ENCODE data around the gene PIM3.

Gene PIM3

GRCh38 chr22:49928555-49929210, 31.9 kb upstream of the PIM3 start:
- DNase-seq (ENCODE audit: low read depth): no peak

- DNase-seq (ENCODE audit: low read depth): peak; percentile 41
Observed at GRCh38 chr22:49929211-49929979, 31.2 kb upstream of the PIM3 start.

GRCh38 chr22:49929994-49930575, 30.5 kb upstream of the PIM3 start:
- DNase-seq (ENCODE audit: low read depth): no peak

- peak; percentile 85 for DNase-seq (ENCODE audit: low read depth)
Observed at GRCh38 chr22:49930596-49931412, 29.8 kb upstream of the PIM3 start.

GRCh38 chr22:49933236-49934159, 27.1 kb upstream of the PIM3 start:
- DNase-seq (ENCODE audit: low read depth): no peak

GRCh38 chr22:49934160-49934890, 26.2 kb upstream of the PIM3 start:
- peak; percentile 55 for DNase-seq (ENCODE audit: low read depth)

- peak; percentile 67 for DNase-seq (ENCODE audit: low read depth)
Observed at GRCh38 chr22:49934891-49935557, 25.5 kb upstream of the PIM3 start.

- peak; percentile 33 for DNase-seq (ENCODE audit: low read depth)
Observed at GRCh38 chr22:49935561-49935960, 25.0 kb upstream of the PIM3 start.

- peak; percentile 83 for DNase-seq (ENCODE audit: low read depth)
Observed at GRCh38 chr22:49936018-49936972, 24.3 kb upstream of the PIM3 start.

GRCh38 chr22:49936973-49937757, 23.4 kb upstream of the PIM3 start:
- no peak for DNase-seq (ENCODE audit: low read depth)

- no peak for DNase-seq (ENCODE audit: low read depth)
Observed at GRCh38 chr22:49937758-49938564, 22.6 kb upstream of the PIM3 start.

GRCh38 chr22:49938565-49939136, 21.9 kb upstream of the PIM3 start:
- no peak for DNase-seq (ENCODE audit: low read depth)

- DNase-seq (ENCODE audit: low read depth): no peak
Observed at GRCh38 chr22:49941507-49942316, 18.9 kb upstream of the PIM3 start.

GRCh38 chr22:49942565-49943404, 17.8 kb upstream of the PIM3 start:
- no peak for DNase-seq (ENCODE audit: low read depth)

- DNase-seq (ENCODE audit: low read depth): no peak
Observed at GRCh38 chr22:49943405-49943765, 17.2 kb upstream of the PIM3 start.

All from EH (cell line).